Measurements from ENCODE around the gene CCND1.

- TF ChIP-seq PCBP1 (IDR thresholded peaks at IDR 0.05; ENCODE audit: low read depth, low read length, poor library complexity, severe bottlenecking) (no peak), ZNF76 (CRISPR knock-in tag; IDR thresholded peaks at IDR 0.05; ENCODE audit: borderline replicate concordance) (no peak), STAG1 (CRISPR knock-in tag; IDR thresholded peaks at IDR 0.05; ENCODE audit: borderline replicate concordance) (no peak), SP2 (IDR thresholded peaks at IDR 0.05; ENCODE audit: extremely low read depth, low read depth, low read length, poor library complexity, severe bottlenecking) (no peak), POLR2AphosphoS5 (IDR thresholded peaks at IDR 0.05; ENCODE audit: control insufficient read depth, insufficient read depth, low read depth, low read length) (no peak), TEAD4 (IDR thresholded peaks at IDR 0.05; ENCODE audit: low read length) (no peak), TEAD4 (CRISPR knock-in tag; IDR thresholded peaks at IDR 0.05; ENCODE audit: borderline replicate concordance) (no peak), CHD1 (IDR thresholded peaks at IDR 0.05; ENCODE audit: low read length) (no peak), ELF4 (CRISPR knock-in tag; IDR thresholded peaks at IDR 0.05) (no peak)
Measured at GRCh38 chr11:69671734-69672465, 30.9 kb downstream of the CCND1 start.
